Urinary bladder (tissue), 4 donors: ENCODE data around the gene CTPS1. TPM values are rescaled to one million over a fixed set of nuclear protein-coding genes. Genes with fewer than 3 reads are reported as not detected.

Experiments used
- DNase-seq: peaks from one replicate; pipeline ENCODE4 v3.0.0-alpha.2; 2015; ENCODE audit errors: extremely low spot score
- H3K27ac ChIP-seq: one replicate; pipeline ENCODE4 v1.5.1; 2013; ENCODE audit warnings: low read depth, mild to moderate bottlenecking, moderate library complexity
- H3K36me3 ChIP-seq: one replicate; pipeline ENCODE4 v1.6.1; 2013; ENCODE audit warnings: mild to moderate bottlenecking, moderate library complexity; ENCODE audit not compliant: insufficient read depth
- H3K4me1 ChIP-seq: one replicate; pipeline ENCODE4 v1.6.1; 2013; ENCODE audit warnings: mild to moderate bottlenecking, moderate library complexity; ENCODE audit not compliant: insufficient read depth
- H3K4me3 ChIP-seq: one replicate; pipeline ENCODE4 v1.5.1; 2013; ENCODE audit warnings: low read depth, low read length
- WGBS: extraction: QIAGEN DNeasy Blood & Tissue Kit; methylation state at CpG from one replicate; pipeline ENCODE4 v1.1.7; 2013; 5-methylcytosine and 5-hydroxymethylcytosine counted together
- polyA plus RNA-seq: library from polyadenylated mRNA; stranded (reverse); fragments of 200-250 nt; gene quantifications from one replicate; pipeline ENCODE4 v1.2.3, GENCODE V29; 2013
- total RNA-seq: library from RNA; depleted of rRNA; stranded (reverse); fragments of >200 nt; gene quantifications from one replicate; pipeline ENCODE4 v1.2.3, GENCODE V29; 2014
- donor health status: healthy with polysubstance abuse.
- donor health status: healthy.

CTPS1 gene
- total and polyA plus RNA-seq, 2 donors: 22.9 to 43.8 TPM

- Histone ChIP-seq H3K27ac (no peak overlapping the region), H3K36me3 (no peaks in the 10 kb centered on the region)
- DNase-seq: no peak
Observed at GRCh38 chr1:41028034-41028642, 48.6 kb downstream of the CTPS1 start.

GRCh38 chr1:41030872-41031616 is 51.5 kb downstream of the CTPS1 start:
- H3K4me1 ChIP-seq: no peaks in the 10 kb centered on the region
- no peak overlapping the region for H3K4me3 ChIP-seq
- no peak for DNase-seq
- H3K36me3 ChIP-seq: peaks cover 4% of the 10 kb centered on the region
- WGBS: 93% methylated on average over 8 of the region's 8 CpGs
- H3K27ac ChIP-seq: no peak overlapping the region

More at GRCh38 chr1:41028034-41028642, 48.6 kb downstream of the CTPS1 start:
- Histone ChIP-seq H3K4me1 (no peaks in the 10 kb centered on the region), H3K4me3 (no peak overlapping the region)
- WGBS: 98% methylated on average over 10 of the region's 10 CpGs

GRCh38 chr1:41032147-41032546 is 52.7 kb downstream of the CTPS1 start:
- 94% methylated on average over 2 of the region's 2 CpGs for WGBS
- Histone ChIP-seq H3K36me3 (peaks cover 7% of the 10 kb centered on the region), H3K4me1 (no peaks in the 10 kb centered on the region), H3K27ac (no peak overlapping the region), H3K4me3 (no peak overlapping the region)
- no peak for DNase-seq

DNA sequence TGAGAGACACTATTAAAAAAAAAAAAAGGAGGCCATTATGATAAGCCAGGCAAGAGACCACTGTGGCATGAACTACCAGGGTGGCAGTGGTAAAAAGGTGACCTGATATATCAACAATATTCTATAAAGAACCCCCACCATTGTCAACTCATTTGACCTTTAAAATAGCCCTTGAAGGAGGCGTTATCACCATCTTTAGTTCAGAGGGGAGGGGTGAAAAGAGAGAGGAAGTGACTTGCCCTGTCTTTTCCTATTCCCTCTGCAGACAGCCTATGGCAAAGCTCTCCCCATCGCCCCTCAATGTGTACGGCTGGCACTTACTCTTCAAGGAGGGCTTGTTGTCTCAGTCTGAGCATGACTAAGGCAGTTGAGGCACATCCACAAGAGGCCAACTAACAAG is 53.8 kb downstream of the CTPS1 start:
- Histone ChIP-seq H3K36me3 (peaks cover 7% of the 10 kb centered on the region), H3K4me1 (no peaks in the 10 kb centered on the region), H3K27ac (no peak overlapping the region), H3K4me3 (no peak overlapping the region)
- no peak for DNase-seq
- 92% methylated on average over 3 of the region's 3 CpGs for WGBS

DNA sequence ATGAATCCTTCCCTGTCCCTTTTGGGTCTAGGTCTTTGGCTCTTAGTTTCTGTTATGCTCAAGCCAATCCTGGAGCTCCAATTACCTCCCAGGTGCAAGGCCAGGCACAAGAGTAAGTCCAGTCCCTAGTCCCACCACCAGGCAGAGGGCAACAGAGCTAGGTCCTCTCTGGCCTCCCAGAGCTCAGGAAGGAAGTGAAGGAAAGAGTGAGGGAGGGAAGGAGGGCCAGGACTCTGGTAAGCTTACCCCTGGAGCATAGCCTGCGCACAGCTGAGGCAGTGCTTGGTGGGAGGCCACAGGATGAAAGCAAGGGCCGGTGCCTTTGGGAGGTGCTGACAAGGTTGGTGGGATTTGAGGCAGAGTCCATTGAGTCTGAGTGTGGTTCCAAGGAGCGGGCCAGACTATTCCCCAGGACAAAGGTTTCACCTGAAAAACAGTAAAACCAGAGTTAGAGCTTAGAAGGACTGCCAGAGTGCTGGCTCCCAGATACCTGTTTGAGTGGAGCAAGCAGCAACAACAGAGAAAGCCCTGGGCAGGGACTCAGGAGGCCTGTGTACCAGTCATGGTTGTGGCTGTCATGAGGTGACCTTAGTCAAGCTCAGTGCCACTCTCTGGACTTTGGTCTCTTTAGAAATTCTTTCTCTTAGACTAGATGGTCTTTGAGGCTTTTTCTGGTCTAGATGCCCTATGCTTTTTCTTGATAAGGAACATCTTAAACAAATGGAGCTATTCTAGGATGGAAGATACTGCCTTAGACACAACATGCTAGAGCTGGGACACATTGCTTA is 57.8 kb downstream of the CTPS1 start:
- 100% methylated on average over 3 of the region's 3 CpGs for WGBS
- no peaks in the 10 kb centered on the region for H3K4me1 ChIP-seq
- no peak for DNase-seq
- no peak overlapping the region for H3K27ac ChIP-seq
- H3K4me3 ChIP-seq: no peak overlapping the region
- H3K36me3 ChIP-seq: peaks cover 7% of the 10 kb centered on the region

DNA sequence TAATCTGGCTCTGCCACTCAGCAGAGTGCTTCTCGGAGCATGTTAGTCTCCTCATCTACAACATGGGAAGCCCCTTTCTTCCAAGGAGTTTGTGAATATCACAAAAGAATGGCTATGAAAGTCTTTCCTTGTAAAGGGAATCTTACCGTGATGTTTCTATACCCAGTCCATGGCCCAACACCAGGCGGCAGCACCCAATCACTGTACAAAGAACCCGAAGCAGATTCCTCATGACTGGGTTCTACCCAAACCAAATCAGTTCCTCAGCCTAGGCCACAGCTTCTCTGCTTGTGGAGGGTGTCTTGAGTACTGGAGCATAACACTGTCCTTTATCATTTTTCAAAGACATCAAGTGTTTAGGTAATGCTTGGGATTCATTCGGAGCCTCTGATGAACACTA is 58.6 kb downstream of the CTPS1 start:
- WGBS: 88% methylated on average over 5 of the region's 5 CpGs

GRCh38 chr1:41041614-41042270 is 62.2 kb downstream of the CTPS1 start:
- Histone ChIP-seq H3K36me3 (no peaks in the 10 kb centered on the region), H3K27ac (no peak overlapping the region)
- 98% methylated on average over 3 of the region's 3 CpGs for WGBS

More for the DNA sequence above, 58.6 kb downstream of the CTPS1 start:
- peaks cover 7% of the 10 kb centered on the region for H3K36me3 ChIP-seq
- H3K27ac ChIP-seq: no peak overlapping the region
- H3K4me3 ChIP-seq: no peak overlapping the region
- no peaks in the 10 kb centered on the region for H3K4me1 ChIP-seq
- no peak for DNase-seq

DNA sequence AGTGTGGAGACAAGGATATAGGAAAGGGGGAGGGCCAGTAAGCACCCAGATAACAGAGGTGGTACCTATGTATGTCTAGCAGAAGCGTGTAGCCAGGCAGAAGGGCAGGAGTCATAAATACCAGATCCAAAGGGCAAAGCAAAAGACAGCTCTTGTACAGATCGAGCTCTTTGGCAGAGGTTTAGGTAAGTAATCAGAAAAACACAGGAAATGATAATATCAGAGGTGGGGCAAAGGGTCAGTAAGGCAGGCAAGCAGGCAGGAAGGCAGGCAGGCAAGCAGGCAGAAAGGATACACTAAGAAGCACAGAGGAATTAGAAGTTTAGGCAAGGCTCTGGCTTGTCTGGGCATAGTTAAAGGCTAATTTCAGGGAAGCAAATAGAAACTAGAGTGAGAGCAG is 64.7 kb downstream of the CTPS1 start:
- peak overlapping the region; percentile 43 for H3K27ac ChIP-seq
- no peak for DNase-seq
- H3K4me1 ChIP-seq: no peaks in the 10 kb centered on the region
- no peaks in the 10 kb centered on the region for H3K36me3 ChIP-seq
- 67% methylated on average over 2 of the region's 2 CpGs for WGBS
- H3K4me3 ChIP-seq: no peak overlapping the region

More at GRCh38 chr1:41041614-41042270, 62.2 kb downstream of the CTPS1 start:
- Histone ChIP-seq H3K4me1 (no peaks in the 10 kb centered on the region), H3K4me3 (no peak overlapping the region)
- no peak for DNase-seq

GRCh38 chr1:41045740-41046139 is 66.2 kb downstream of the CTPS1 start:
- no peaks in the 10 kb centered on the region for H3K36me3 ChIP-seq
- H3K4me1 ChIP-seq: no peaks in the 10 kb centered on the region
- H3K4me3 ChIP-seq: no peak overlapping the region
- no peak overlapping the region for H3K27ac ChIP-seq
- no peak for DNase-seq
- 60% methylated on average over 5 of the region's 5 CpGs for WGBS

- 81% methylated on average over 10 of the region's 10 CpGs for WGBS
- no peaks in the 10 kb centered on the region for H3K4me1 ChIP-seq
- DNase-seq: no peak
- H3K4me3 ChIP-seq: no peak overlapping the region
- H3K36me3 ChIP-seq: no peaks in the 10 kb centered on the region
- H3K27ac ChIP-seq: peak overlapping the region; percentile 31
Observed at GRCh38 chr1:41046347-41046775, 66.9 kb downstream of the CTPS1 start.

DNA sequence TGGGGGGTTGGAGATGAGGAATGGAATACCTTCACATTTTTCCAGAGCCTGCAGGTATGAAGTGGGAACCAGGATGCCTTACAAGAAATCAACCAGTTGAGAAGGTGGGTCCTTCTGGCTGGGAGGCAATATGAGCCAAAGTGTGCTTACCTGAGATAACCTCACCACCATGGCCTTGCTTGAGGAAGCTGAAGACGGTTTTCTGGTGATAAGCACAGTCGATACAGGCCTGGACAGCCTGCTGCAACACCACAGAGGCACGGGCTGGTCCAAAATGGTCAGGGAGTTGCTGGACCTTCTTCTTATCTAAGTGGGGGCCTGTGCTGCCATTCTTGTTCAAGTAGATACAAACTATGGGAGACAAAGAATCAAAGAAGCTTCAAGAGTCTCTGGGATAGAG is 69.0 kb downstream of the CTPS1 start:
- WGBS: 91% methylated on average over 3 of the region's 3 CpGs
- Histone ChIP-seq H3K4me3 (no peak overlapping the region), H3K27ac (no peak overlapping the region), H3K4me1 (no peaks in the 10 kb centered on the region), H3K36me3 (no peaks in the 10 kb centered on the region)
- DNase-seq: no peak

DNA sequence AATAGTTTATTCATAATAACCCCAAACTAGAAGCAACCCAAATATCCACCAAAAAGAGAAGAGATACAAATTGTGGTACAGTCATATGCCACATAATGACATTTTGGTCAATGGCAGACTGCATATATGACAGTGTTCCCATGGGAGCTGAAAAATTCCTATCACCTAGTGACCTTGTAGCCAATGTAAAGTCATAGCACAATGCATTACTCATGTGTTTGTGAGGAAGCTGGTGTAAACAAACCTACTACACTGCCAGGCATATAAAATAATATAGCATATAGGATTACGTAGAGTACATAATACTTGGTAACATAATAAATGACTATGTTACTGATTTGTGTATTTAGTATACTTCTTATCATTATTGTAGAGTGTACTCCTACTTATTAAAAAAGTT is 71.5 kb downstream of the CTPS1 start:
- Histone ChIP-seq H3K27ac (no peak overlapping the region), H3K4me1 (no peaks in the 10 kb centered on the region), H3K4me3 (no peak overlapping the region), H3K36me3 (no peaks in the 10 kb centered on the region)
- DNase-seq: no peak
- WGBS: 89% methylated on average over 1 of the region's 1 CpG

DNA sequence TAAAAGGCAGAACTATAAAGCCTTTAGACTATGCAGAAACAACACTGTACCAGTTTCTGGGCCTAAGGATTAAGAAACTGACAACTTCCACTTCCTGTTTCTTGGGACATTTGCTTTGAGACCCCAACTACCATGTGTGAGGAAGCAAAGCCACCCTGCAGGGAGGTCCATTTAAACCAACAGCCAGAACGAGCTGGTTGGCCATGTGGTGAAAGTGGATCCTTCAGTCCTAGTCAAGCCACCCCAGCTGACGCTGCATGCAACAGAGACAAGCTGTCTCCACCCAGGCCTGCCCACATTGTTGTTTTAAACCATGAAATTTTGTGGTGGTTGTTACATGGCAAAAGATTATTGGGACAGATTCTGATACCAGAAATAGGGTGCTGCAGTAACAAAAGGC is 73.8 kb downstream of the CTPS1 start:
- H3K4me3 ChIP-seq: no peak overlapping the region
- H3K4me1 ChIP-seq: no peaks in the 10 kb centered on the region
- H3K27ac ChIP-seq: no peak overlapping the region
- H3K36me3 ChIP-seq: peaks cover 2% of the 10 kb centered on the region
- WGBS: 76% methylated on average over 2 of the region's 2 CpGs
- no peak for DNase-seq
